GM19372 (cell line): ENCODE measurements around the gene CCDC92B.
"Not testable (repeated sequence)": the region's sequence is repeated elsewhere in the genome, so short reads cannot be mapped to it uniquely, and the experiment has no call there.

Experiments
- ATAC-seq: cut with Tn5 transposase; IDR thresholded peaks from one replicate; pipeline ENCODE4 v1.9.1; 2021; ENCODE audit warnings: mild to moderate bottlenecking, low read depth, moderate library complexity; ENCODE audit not compliant: unreplicated experiment

Gene CCDC92B

GRCh38 chr17:2691069-2691871, 58.2 kb downstream of the CCDC92B start:
- ATAC-seq, result no peak

- no peak for ATAC-seq
Observed at GRCh38 chr17:2690165-2691068, 59.0 kb downstream of the CCDC92B start.

- no peak for ATAC-seq
Observed at GRCh38 chr17:2689411-2690164, 59.9 kb downstream of the CCDC92B start.

GRCh38 chr17:2688351-2689342, 60.8 kb downstream of the CCDC92B start:
- ATAC-seq, result no peak

- no peak for ATAC-seq
Observed at GRCh38 chr17:2687074-2687418, 62.4 kb downstream of the CCDC92B start.

GRCh38 chr17:2685696-2686095, 63.8 kb downstream of the CCDC92B start:
- no peak for ATAC-seq

- no peak for ATAC-seq
Observed at GRCh38 chr17:2684549-2684948, 64.9 kb downstream of the CCDC92B start.

- no peak for ATAC-seq
Observed at GRCh38 chr17:2683912-2684311, 65.5 kb downstream of the CCDC92B start.

- no peak for ATAC-seq
Observed at GRCh38 chr17:2682176-2682938, 67.1 kb downstream of the CCDC92B start.

GRCh38 chr17:2681650-2682049, 67.8 kb downstream of the CCDC92B start:
- no peak for ATAC-seq

- ATAC-seq, result no peak
Observed at GRCh38 chr17:2680961-2681360, 68.5 kb downstream of the CCDC92B start.

GRCh38 chr17:2679247-2679646, 70.2 kb downstream of the CCDC92B start:
- not testable (repeated sequence) for ATAC-seq
